ENCODE data around the gene VWA5B2. TPM values are rescaled to one million over a fixed set of nuclear protein-coding genes. Genes with fewer than 3 reads are reported as not detected.

VWA5B2 gene
- total RNA-seq, 1 experiment from 2014 or later: 1.6 TPM

DNA sequence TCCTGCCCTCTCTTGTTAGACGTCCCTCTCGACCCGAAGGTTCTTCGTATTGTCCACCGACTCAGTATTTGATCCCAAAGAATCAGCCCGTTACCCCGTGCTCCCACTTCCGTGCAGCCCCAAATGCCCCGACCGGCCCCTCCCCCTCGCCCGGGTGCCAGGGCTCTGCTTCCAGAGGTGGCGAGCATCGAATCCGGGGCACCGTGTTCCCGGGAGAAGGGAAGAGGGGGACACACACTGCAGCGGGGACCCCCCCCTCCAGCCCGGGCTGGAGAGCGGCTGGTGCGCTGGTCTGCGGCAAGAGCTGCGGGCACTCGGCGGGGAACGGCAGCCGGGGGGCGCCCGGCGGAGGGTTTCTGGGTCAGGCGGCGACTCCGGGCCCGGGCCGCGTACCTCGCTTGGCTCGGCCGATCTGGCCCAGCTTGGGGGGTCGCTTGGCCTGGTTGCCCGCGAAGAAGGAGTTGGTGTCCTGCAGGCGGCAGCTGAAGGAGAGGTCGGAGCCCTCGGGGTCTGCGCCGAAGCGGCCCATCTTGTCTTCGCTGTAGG is 31.4 kb downstream of the VWA5B2 start:
- no peaks in the 10 kb centered on the region for H3K36me3 ChIP-seq (ENCODE audit: control insufficient read depth, insufficient read depth, low read length)
- peaks cover 18% of the 10 kb centered on the region for H3K27me3 Mint-ChIP-seq (ENCODE audit: insufficient read depth, unreplicated experiment)
- BruUV-seq (replicated peaks): no TSS peak
- H3K4me3 ChIP-seq (ENCODE audit: low read depth, low read length): peak overlapping the region; percentile 50
- H3K9me3 ChIP-seq: no peaks in the 10 kb centered on the region
- ChIA-PET POLR2A (interaction anchor here (0.6 kb wide), 1 partner anchor 147 kb away, joined by 9 read pairs; no protein-coding TSS in a partner anchor), CTCF (interaction anchor here (0.6 kb wide), 1 partner anchor 206 kb away, joined by 4 read pairs; no protein-coding TSS in a partner anchor)
- no peak overlapping the region for H3K27ac Mint-ChIP-seq (ENCODE audit: unreplicated experiment)
- intact Hi-C loops (cut with micrococcal nuclease; ENCODE audit: unreplicated experiment): no loop called here
- peaks cover 8% of the 10 kb centered on the region for H3K4me1 Mint-ChIP-seq (ENCODE audit: low read depth, unreplicated experiment)
- H3K27me3 ChIP-seq (replicated peaks; ENCODE audit: control insufficient read depth, insufficient read depth, low read length): peaks cover 4% of the 10 kb centered on the region
- TF ChIP-seq, protein P1, sequence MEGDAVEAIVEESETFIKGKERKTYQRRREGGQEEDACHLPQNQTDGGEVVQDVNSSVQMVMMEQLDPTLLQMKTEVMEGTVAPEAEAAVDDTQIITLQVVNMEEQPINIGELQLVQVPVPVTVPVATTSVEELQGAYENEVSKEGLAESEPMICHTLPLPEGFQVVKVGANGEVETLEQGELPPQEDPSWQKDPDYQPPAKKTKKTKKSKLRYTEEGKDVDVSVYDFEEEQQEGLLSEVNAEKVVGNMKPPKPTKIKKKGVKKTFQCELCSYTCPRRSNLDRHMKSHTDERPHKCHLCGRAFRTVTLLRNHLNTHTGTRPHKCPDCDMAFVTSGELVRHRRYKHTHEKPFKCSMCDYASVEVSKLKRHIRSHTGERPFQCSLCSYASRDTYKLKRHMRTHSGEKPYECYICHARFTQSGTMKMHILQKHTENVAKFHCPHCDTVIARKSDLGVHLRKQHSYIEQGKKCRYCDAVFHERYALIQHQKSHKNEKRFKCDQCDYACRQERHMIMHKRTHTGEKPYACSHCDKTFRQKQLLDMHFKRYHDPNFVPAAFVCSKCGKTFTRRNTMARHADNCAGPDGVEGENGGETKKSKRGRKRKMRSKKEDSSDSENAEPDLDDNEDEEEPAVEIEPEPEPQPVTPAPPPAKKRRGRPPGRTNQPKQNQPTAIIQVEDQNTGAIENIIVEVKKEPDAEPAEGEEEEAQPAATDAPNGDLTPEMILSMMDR (IDR thresholded peaks at IDR 0.05; ENCODE audit: insufficient read depth in 1 of 2, low read depth in 1 of 2, low read length in 1 of 2, severe bottlenecking in 1 of 2, unreplicated experiment in 1 of 2): no peak
- H3K9me3 Mint-ChIP-seq (ENCODE audit: unreplicated experiment): no peaks in the 10 kb centered on the region
- H3K36me3 Mint-ChIP-seq (ENCODE audit: insufficient read depth, unreplicated experiment): peaks cover 23% of the 10 kb centered on the region
- H3K4me3 Mint-ChIP-seq (ENCODE audit: unreplicated experiment): peak overlapping the region; percentile 83
- DNase-seq: no peak
- peaks cover 9% of the 10 kb centered on the region; the same call in 1 of the 2 replicates for H3K4me1 ChIP-seq

DNA sequence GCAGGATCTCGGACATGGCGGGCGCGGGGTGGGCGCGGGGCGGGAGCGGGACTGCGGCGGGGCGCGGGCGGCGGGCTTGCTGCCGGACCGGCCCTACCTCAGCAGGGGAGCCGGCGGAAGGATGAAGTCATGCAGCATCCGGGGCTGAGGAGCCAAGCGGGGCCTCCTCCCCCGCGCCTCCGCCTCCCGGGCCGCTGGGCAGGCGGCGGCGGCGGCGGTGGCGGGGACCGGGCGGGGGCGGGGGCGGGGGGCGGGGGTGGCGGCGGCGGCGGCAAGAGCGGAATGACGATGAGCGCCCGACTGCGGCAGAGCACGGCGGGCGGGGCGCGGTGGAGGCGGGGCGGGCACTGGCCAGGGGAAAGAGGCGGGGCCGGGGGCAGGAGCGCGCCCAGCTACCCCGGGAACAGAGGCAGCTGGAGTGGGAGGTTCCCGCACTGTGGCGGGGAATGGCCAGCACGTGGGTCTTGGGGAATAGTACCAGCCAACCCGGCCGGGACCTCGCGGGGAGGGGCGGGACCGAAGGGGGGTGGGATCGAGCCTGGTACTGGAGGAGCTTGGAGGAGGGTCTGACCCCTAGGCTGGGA is 32.0 kb downstream of the VWA5B2 start, which contains the start of gene CAMK2N2:
Gene CAMK2N2 (minus strand): TSS at position 284 of the 584 bp plus-strand sequence. CDS start 268 bp downstream, at position 16.
- no peaks in the 10 kb centered on the region for H3K36me3 ChIP-seq (ENCODE audit: control insufficient read depth, insufficient read depth, low read length)
- intact Hi-C loops (cut with micrococcal nuclease; ENCODE audit: unreplicated experiment): no loop called here
- TF ChIP-seq, protein P1 (IDR thresholded peaks at IDR 0.05; ENCODE audit: insufficient read depth in 1 of 2, low read depth in 1 of 2, low read length in 1 of 2, severe bottlenecking in 1 of 2, unreplicated experiment in 1 of 2): no peak
- peaks cover 4% of the 10 kb centered on the region for H3K27me3 ChIP-seq (replicated peaks; ENCODE audit: control insufficient read depth, insufficient read depth, low read length)
- ChIA-PET CTCF (interaction anchor here (0.6 kb wide), 1 partner anchor 205 kb away, joined by 4 read pairs; no protein-coding TSS in a partner anchor), POLR2A (no interaction called here)
- H3K27ac Mint-ChIP-seq (ENCODE audit: unreplicated experiment): no peak within 1 kb of the TSS
- BruUV-seq (replicated peaks): no TSS peak
- peaks cover 9% of the 10 kb centered on the region; the same call in 1 of the 2 replicates for H3K4me1 ChIP-seq
- peak within 1 kb of the TSS; percentile 50 for H3K4me3 ChIP-seq (ENCODE audit: low read depth, low read length)
- H3K9me3 ChIP-seq: no peaks in the 10 kb centered on the region
- peaks cover 23% of the 10 kb centered on the region for H3K36me3 Mint-ChIP-seq (ENCODE audit: insufficient read depth, unreplicated experiment)
- no peaks in the 10 kb centered on the region for H3K9me3 Mint-ChIP-seq (ENCODE audit: unreplicated experiment)
- H3K4me1 Mint-ChIP-seq (ENCODE audit: low read depth, unreplicated experiment): peaks cover 8% of the 10 kb centered on the region
- peak within 1 kb of the TSS; percentile 83 for H3K4me3 Mint-ChIP-seq (ENCODE audit: unreplicated experiment)
- peaks cover 18% of the 10 kb centered on the region for H3K27me3 Mint-ChIP-seq (ENCODE audit: insufficient read depth, unreplicated experiment)
- peak; percentile 82 to 86 for DNase-seq

DNA sequence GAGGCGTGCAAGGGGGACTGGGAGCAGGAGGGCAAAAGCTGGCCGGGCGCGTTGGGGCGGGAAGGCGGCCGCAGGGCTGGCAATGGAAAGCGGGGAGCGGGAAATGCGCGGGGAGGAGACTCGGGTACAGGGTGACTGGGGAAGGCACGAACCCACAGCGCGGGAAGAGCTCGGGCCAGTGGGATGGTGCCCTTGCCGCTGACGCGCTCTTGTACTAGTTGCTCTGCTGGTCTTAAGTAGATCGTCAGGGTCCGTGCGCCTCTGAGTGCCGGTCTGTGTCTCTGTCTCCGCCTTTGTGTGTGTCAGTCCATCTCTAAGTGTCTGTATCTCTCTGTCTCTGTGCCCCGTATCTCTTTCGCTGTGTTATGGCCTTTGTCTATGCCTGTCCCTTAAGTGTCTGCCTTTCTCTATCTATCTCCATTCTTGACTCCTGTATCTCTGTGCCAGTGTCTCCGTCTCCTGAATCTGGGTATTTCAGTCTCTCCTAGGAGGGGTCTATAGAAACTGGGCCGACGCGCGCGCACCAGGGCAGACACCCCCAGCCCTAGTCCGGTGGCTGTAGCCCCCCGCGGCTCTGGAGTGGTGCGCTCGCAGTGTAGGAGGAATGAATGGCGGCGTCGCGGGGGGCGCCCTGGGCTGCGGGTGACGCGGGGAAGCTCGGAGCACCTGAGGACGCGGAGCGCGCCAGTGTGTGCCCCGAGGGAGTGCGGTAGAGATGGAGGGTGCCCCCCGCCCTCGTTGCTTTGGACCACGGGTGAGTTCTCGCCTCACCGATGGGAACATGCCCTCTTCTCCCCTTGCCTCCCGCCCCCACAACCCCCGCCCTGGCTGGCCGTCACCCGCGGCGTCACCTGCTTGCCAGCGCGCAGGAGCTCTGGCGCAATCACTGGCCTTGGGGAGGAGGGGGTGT is 32.7 kb downstream of the VWA5B2 start:
- CTCF ChIA-PET: no interaction called here
- no TSS peak for BruUV-seq (replicated peaks)
- Mint-ChIP-seq H3K36me3 (ENCODE audit: insufficient read depth, unreplicated experiment) (peaks cover 23% of the 10 kb centered on the region), H3K9me3 (ENCODE audit: unreplicated experiment) (no peaks in the 10 kb centered on the region), H3K4me1 (ENCODE audit: low read depth, unreplicated experiment) (peaks cover 8% of the 10 kb centered on the region), H3K4me3 (ENCODE audit: unreplicated experiment) (peak overlapping the region; percentile 83), H3K27me3 (ENCODE audit: insufficient read depth, unreplicated experiment) (peaks cover 18% of the 10 kb centered on the region), H3K27ac (ENCODE audit: unreplicated experiment) (no peak overlapping the region)
- DNase-seq: peak; percentile 46 to 47
- peaks cover 9% of the 10 kb centered on the region; the same call in 1 of the 2 replicates for H3K4me1 ChIP-seq
- H3K9me3 ChIP-seq: no peaks in the 10 kb centered on the region
- intact Hi-C loops (cut with micrococcal nuclease; ENCODE audit: unreplicated experiment): loop anchor here (1.0 kb wide), 1 partner anchor 12 kb away; no protein-coding TSS in a partner anchor
- POLR2A ChIA-PET: no interaction called here
- peak overlapping the region; percentile 50 for H3K4me3 ChIP-seq (ENCODE audit: low read depth, low read length)
- no peaks in the 10 kb centered on the region for H3K36me3 ChIP-seq (ENCODE audit: control insufficient read depth, insufficient read depth, low read length)
- TF ChIP-seq, protein P1 (IDR thresholded peaks at IDR 0.05; ENCODE audit: insufficient read depth in 1 of 2, low read depth in 1 of 2, low read length in 1 of 2, severe bottlenecking in 1 of 2, unreplicated experiment in 1 of 2): no peak
- peaks cover 4% of the 10 kb centered on the region for H3K27me3 ChIP-seq (replicated peaks; ENCODE audit: control insufficient read depth, insufficient read depth, low read length)
